Sigmoid colon (tissue), 7 donors: Measurements from ENCODE around the gene MAP4K5. TPM values are rescaled to one million over a fixed set of nuclear protein-coding genes. Genes with fewer than 3 reads are reported as not detected.

Experiments used
- DNase-seq: peaks from one replicate; pipeline ENCODE4 v3.0.0-alpha.2; 2019
- H3K27ac ChIP-seq, 4 donors: fragments of 200-600 bp; sonication (generic); one replicate each; pipeline ENCODE4 v1.5.1; 2016 to 2019; ENCODE audit warnings: mild to moderate bottlenecking in 1 of 4
- H3K27me3 ChIP-seq, 3 donors: fragments of 200-600 bp; sonication (generic); one replicate each; pipeline ENCODE4 v1.5.1; 2019; ENCODE audit warnings: mild to moderate bottlenecking in 1 of 3
- H3K36me3 ChIP-seq, 4 donors: fragments of 200-600 bp; sonication (generic); one replicate each; pipeline ENCODE4 v1.5.1; 2016 to 2019
- H3K4me1 ChIP-seq, 4 donors: fragments of 200-600 bp; sonication (generic); one replicate each; pipeline ENCODE4 v1.5.1; 2017 to 2019
- H3K4me3 ChIP-seq, 4 donors: fragments of 200-600 bp; sonication (generic); one replicate each; pipeline ENCODE4 v1.5.1; 2017 to 2019; ENCODE audit warnings: mild to moderate bottlenecking in 2 of 4, moderate library complexity in 1 of 4
- H3K9me3 ChIP-seq, 4 donors: fragments of 200-600 bp in 3 of 4; sonication (generic) in 3 of 4; one replicate each; pipeline versions ENCODE4 v1.5.1 to v1.6.1; 2013 to 2019
- CTCF ChIP-seq, 4 experiments: fragments of 450-650 bp in 3 of 4; fragments of 200-600 bp in 1 of 4; IDR thresholded peaks; one replicate each; pipeline ENCODE4 v1.5.1; 2016 to 2019; ENCODE audit warnings: antibody characterized with exemption in 4 of 4, mild to moderate bottlenecking in 3 of 4, moderate library complexity in 2 of 4
- EP300 ChIP-seq, 4 donors: sonication (generic); formaldehyde crosslinking; IDR thresholded peaks; one replicate each; pipeline ENCODE4 v1.6.1; 2017; ENCODE audit warnings: antibody characterized with exemption in 4 of 4
- POLR2A ChIP-seq, 2 donors: fragments of 450-650 bp; IDR thresholded peaks; one replicate each; pipeline ENCODE4 v1.6.1; 2016; ENCODE audit warnings: antibody characterized with exemption in 2 of 2, mild to moderate bottlenecking in 2 of 2, moderate library complexity in 2 of 2
- POLR2AphosphoS5 ChIP-seq, 4 donors: sonication (generic); formaldehyde crosslinking; IDR thresholded peaks; one replicate each; pipeline ENCODE4 v1.6.1; 2017; ENCODE audit warnings: antibody characterized with exemption in 4 of 4
- WGBS, 2 donors: extraction: QIAGEN DNeasy Blood & Tissue Kit; methylation state at CpG; one replicate each; pipeline ENCODE4 v1.1.7; 2013; 5-methylcytosine and 5-hydroxymethylcytosine counted together
- intact Hi-C: fragments of 100-400 bp; cut with DNase I; formaldehyde crosslinking; loops from one replicate; pipeline ENCODE4 v1.15.1; 2023
- polyA plus RNA-seq, 3 donors: library from polyadenylated mRNA; stranded (reverse); fragments of 200-250 nt; gene quantifications; one replicate each; pipeline ENCODE4 v1.2.3, GENCODE V29; 2013
- total RNA-seq, 4 donors: library from RNA; depleted of rRNA; stranded (reverse); fragments of >200 nt; gene quantifications; one replicate each; pipeline ENCODE4 v1.1.0, GENCODE V29; 2016
- donor health status: healthy with polysubstance abuse.
- donor health status: Bipolar disorder and iron deficiency.
- donor health status: healthy.

Gene MAP4K5
- total and polyA plus RNA-seq, 7 donors: 12.6 to 314 (median 144) TPM

- Histone ChIP-seq H3K4me3 (no peak overlapping the region), H3K4me1 (peaks cover 0 to 24% (median 0%) of the 10 kb centered on the region in 4 donors), H3K27ac (no peak overlapping the region), H3K27me3 (no peaks in the 10 kb centered on the region), H3K36me3 (peaks cover 0 to 86% (median 12%) of the 10 kb centered on the region in 4 donors), H3K9me3 (no peaks in the 10 kb centered on the region)
- no peak for DNase-seq
- 96 to 98% methylated on average over 6 of the region's 6 CpGs for WGBS, 2 donors
- intact Hi-C loops: no loop called here
- TF ChIP-seq EP300 (IDR thresholded peaks at IDR 0.05): no peak
- TF ChIP-seq POLR2A (IDR thresholded peaks at IDR 0.05): no peak
- no peak for TF ChIP-seq CTCF (IDR thresholded peaks at IDR 0.05)
- TF ChIP-seq POLR2AphosphoS5 (IDR thresholded peaks at IDR 0.05): no peak
Measured at GRCh38 chr14:50451854-50452253, 80.5 kb downstream of the MAP4K5 start.

- no peak overlapping the region for H3K4me3 ChIP-seq
- intact Hi-C loops: no loop called here
- H3K9me3 ChIP-seq: no peaks in the 10 kb centered on the region
- 39 to 70% methylated on average over 1 of the region's 1 CpG for WGBS, 2 donors
- no peaks in the 10 kb centered on the region for H3K27me3 ChIP-seq
- no peak for DNase-seq
- no peak overlapping the region for H3K27ac ChIP-seq
- peaks cover 0 to 88% (median 17%) of the 10 kb centered on the region in 4 donors for H3K36me3 ChIP-seq
- TF ChIP-seq EP300 (IDR thresholded peaks at IDR 0.05) (no peak), CTCF (IDR thresholded peaks at IDR 0.05) (no peak), POLR2AphosphoS5 (IDR thresholded peaks at IDR 0.05) (no peak), POLR2A (IDR thresholded peaks at IDR 0.05) (no peak)
- H3K4me1 ChIP-seq: peaks cover 0 to 9% (median 0%) of the 10 kb centered on the region in 4 donors
Measured at GRCh38 chr14:50447461-50447860, 84.9 kb downstream of the MAP4K5 start.

- intact Hi-C loops: no loop called here
- H3K9me3 ChIP-seq: no peaks in the 10 kb centered on the region
- H3K27me3 ChIP-seq: no peaks in the 10 kb centered on the region
- TF ChIP-seq POLR2A (IDR thresholded peaks at IDR 0.05): no peak
- TF ChIP-seq EP300 (IDR thresholded peaks at IDR 0.05): no peak
- TF ChIP-seq CTCF (IDR thresholded peaks at IDR 0.05): no peak
- no peak for TF ChIP-seq POLR2AphosphoS5 (IDR thresholded peaks at IDR 0.05)
- H3K4me3 ChIP-seq: no peak overlapping the region
- no peak for DNase-seq
- no peak overlapping the region for H3K27ac ChIP-seq
- H3K36me3 ChIP-seq: peaks cover 6 to 70% (median 11%) of the 10 kb centered on the region in 4 donors
- no peaks in the 10 kb centered on the region for H3K4me1 ChIP-seq
Measured at GRCh38 chr14:50434528-50434927, 97.8 kb downstream of the MAP4K5 start.

- Histone ChIP-seq H3K4me1 (no peaks in the 10 kb centered on the region), H3K4me3 (no peak overlapping the region), H3K27ac (no peak overlapping the region), H3K36me3 (peaks cover 4 to 71% (median 9%) of the 10 kb centered on the region in 4 donors), H3K9me3 (no peaks in the 10 kb centered on the region), H3K27me3 (no peaks in the 10 kb centered on the region)
- DNase-seq: no peak
- WGBS, 2 donors: 100% methylated on average over 1 of the region's 1 CpG
- TF ChIP-seq POLR2A (IDR thresholded peaks at IDR 0.05) (no peak), POLR2AphosphoS5 (IDR thresholded peaks at IDR 0.05) (no peak), CTCF (IDR thresholded peaks at IDR 0.05) (no peak), EP300 (IDR thresholded peaks at IDR 0.05) (no peak)
- intact Hi-C loops: no loop called here
Measured at GRCh38 chr14:50432131-50432530, 100.2 kb downstream of the MAP4K5 start.

GRCh38 chr14:50425816-50426215, 106.6 kb downstream of the MAP4K5 start:
- whole genome bisulfite sequencing, 2 donors: 88 to 90% methylated on average over 3 of the region's 3 CpGs

More at GRCh38 chr14:50425816-50426215, 106.6 kb downstream of the MAP4K5 start:
- no peaks in the 10 kb centered on the region for H3K27me3 ChIP-seq
- no peaks in the 10 kb centered on the region for H3K4me1 ChIP-seq
- TF ChIP-seq POLR2AphosphoS5 (IDR thresholded peaks at IDR 0.05) (no peak), CTCF (IDR thresholded peaks at IDR 0.05) (no peak), POLR2A (IDR thresholded peaks at IDR 0.05) (no peak), EP300 (IDR thresholded peaks at IDR 0.05) (no peak)
- intact Hi-C loops: no loop called here
- no peak for DNase-seq
- H3K27ac ChIP-seq: no peak overlapping the region
- peaks cover 0 to 74% (median 13%) of the 10 kb centered on the region in 4 donors for H3K36me3 ChIP-seq
- no peaks in the 10 kb centered on the region for H3K9me3 ChIP-seq
- H3K4me3 ChIP-seq: no peak overlapping the region
